Breast epithelium (tissue), 3 donors: ENCODE results near the gene OR6S1.

Experiments used
- POLR2A ChIP-seq: fragments of 450-650 bp; IDR thresholded peaks from one replicate; pipeline ENCODE4 v1.6.1; 2016; ENCODE audit warnings: antibody characterized with exemption, mild to moderate bottlenecking, moderate library complexity
- TF ChIP-seq, protein P1 (sequence below), 3 donors: fragments of 450-650 bp; IDR thresholded peaks; one replicate each; pipeline ENCODE4 v1.5.1; 2016 to 2017; ENCODE audit warnings: antibody characterized with exemption in 3 of 3, mild to moderate bottlenecking in 3 of 3, moderate library complexity in 3 of 3

DNA sequence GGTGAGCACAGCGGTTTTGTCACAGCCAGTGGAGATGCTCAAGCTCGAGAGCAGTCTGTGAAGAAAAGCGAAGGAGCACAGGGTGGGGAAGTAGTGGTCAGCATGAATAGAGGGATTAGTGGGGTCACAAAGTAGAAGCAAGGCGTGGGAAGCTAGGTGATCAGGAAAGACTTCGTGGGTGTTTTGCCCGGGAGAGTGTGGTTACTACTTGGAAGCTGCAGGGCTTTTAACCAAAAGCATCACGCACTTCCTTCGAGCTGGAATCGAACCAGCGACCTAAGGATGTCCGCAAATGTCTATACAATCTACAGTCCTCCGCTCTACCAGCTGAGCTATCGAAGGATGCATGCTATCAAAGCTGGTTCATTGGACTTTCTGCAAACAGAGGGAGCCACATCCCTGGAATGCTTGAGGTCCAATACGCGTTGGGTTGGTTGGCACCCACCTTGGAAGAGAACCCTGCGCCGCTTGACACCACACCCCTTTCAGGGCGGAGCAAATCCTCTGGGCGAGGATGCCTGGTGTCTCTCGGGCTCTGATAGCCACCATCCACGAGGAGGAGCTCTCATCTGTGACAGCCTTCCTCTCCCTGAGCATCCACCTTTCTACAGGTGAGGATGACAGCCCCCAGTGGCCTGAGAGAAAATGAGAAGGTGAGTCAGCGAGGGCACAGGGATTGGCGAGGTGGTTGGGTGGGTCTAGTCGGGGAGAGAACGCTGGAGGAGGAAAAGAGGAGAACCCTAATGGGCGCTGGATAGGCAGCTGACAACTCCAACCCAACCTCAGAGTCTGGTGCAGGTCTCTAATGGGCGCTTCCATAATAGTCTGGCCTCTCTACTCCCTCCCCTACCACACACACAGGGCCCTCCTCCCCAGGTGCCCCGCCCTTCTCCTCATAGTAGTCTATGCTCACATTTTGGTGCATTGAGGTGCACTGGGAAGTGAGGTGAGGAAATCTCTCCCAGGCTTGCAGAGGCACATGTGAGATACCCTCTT is 16.0 kb upstream of the OR6S1 start:
- TF ChIP-seq, protein P1, sequence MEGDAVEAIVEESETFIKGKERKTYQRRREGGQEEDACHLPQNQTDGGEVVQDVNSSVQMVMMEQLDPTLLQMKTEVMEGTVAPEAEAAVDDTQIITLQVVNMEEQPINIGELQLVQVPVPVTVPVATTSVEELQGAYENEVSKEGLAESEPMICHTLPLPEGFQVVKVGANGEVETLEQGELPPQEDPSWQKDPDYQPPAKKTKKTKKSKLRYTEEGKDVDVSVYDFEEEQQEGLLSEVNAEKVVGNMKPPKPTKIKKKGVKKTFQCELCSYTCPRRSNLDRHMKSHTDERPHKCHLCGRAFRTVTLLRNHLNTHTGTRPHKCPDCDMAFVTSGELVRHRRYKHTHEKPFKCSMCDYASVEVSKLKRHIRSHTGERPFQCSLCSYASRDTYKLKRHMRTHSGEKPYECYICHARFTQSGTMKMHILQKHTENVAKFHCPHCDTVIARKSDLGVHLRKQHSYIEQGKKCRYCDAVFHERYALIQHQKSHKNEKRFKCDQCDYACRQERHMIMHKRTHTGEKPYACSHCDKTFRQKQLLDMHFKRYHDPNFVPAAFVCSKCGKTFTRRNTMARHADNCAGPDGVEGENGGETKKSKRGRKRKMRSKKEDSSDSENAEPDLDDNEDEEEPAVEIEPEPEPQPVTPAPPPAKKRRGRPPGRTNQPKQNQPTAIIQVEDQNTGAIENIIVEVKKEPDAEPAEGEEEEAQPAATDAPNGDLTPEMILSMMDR (IDR thresholded peaks at IDR 0.05): no peak
- no peak for TF ChIP-seq POLR2A
